Ishikawa (cell line): Measurements from ENCODE around the gene SERBP1.

Experiments used
- CEBPB ChIP-seq: IDR thresholded peaks from 2 replicates; pipeline ENCODE4 v1.6.1; 2012
- CREB1 ChIP-seq: IDR thresholded peaks from 2 replicates; pipeline ENCODE4 v1.6.1; 2012; ENCODE audit warnings: low read depth
- EGR1 ChIP-seq: IDR thresholded peaks from 2 replicates; pipeline ENCODE4 v1.6.1; 2012
- FOXM1 ChIP-seq: IDR thresholded peaks from 2 replicates; pipeline ENCODE4 v1.6.1; 2012; ENCODE audit warnings: low read depth, borderline replicate concordance
- RAD21 ChIP-seq: IDR thresholded peaks from 2 replicates; pipeline ENCODE4 v1.6.1; 2012; ENCODE audit warnings: low read depth
- TAF1 ChIP-seq: IDR thresholded peaks from 2 replicates; pipeline ENCODE4 v1.6.1; 2012; ENCODE audit warnings: low read depth, mild to moderate bottlenecking
- TCF12 ChIP-seq: IDR thresholded peaks from 2 replicates; pipeline ENCODE4 v1.6.1; 2012; ENCODE audit warnings: low read depth
- TF ChIP-seq, protein P1 (sequence below): IDR thresholded peaks from 2 replicates; pipeline ENCODE4 v1.6.1; 2012

The SERBP1 gene

DNA sequence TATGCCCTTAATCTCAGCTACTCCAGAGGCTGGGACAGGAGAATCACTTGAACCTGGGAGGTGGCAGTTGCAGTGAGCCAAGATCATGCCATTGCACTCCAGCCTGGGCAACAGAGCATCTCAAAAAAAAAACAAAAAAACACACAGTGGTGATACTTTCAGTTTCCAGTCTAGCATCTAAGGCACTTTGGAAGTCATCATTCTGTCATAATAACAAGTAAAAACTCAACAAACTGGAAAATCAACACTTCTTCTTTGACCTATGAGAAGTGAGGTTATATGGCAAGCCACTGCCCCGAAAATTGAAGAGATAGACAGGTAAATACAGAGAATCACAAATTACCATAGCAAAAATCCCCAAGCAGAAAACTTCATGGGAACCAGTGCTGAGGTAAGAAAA is 70.6 kb downstream of the SERBP1 start:
- TF ChIP-seq RAD21 (no peak), TCF12 (no peak), TAF1 (no peak), CEBPB (no peak), FOXM1 (no peak), EGR1 (no peak), CREB1 (no peak)
- TF ChIP-seq, protein P1, sequence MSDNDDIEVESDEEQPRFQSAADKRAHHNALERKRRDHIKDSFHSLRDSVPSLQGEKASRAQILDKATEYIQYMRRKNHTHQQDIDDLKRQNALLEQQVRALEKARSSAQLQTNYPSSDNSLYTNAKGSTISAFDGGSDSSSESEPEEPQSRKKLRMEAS: no peak
